NCI-H128 (cell line): ENCODE data around the gene RAD9A.

ENCODE experiments used
- DNase-seq: peaks from one replicate; lab custom pipeline; 2025; ENCODE audit not compliant: unreplicated experiment; lab: John Stamatoyannopoulos, UW

The RAD9A gene

DNA sequence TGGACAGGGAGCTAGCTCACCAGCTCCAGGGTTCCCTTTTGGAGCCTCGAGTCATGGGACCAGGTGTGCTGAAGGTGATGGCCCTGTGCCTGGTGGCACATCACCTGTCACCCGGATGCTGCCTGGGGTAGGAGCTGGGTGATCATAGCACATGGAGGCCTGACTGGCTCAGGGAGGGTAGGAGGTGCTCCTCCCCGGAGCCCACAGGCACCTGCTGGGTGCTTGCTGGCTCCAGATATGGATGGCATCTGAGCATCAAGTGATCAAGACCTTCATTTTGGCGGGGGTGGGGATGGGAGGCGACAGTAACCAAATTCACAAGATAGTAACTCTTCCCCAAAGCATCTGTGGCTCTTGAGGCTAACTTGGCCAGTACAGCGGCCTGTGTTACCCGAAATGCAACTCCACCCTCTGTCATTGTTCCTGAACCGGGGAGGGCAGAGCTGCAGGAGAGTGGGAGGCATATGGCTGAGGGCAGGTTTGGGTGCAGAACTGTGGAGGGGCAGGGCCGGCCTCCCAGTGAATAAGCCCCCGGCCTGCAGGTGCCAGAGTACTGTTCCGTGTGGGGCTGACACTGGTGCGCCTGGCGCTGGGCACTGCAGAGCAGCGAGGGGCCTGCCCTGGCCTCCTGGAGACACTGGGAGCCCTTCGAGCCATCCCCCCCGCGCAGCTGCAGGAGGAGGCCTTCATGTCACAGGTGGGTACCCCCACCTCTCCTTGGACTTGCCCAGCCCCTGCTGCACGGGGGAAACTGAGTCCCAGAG is 16.8 kb downstream of the RAD9A start:
- no peak for DNase-seq

- DNase-seq, result no peak
Observed at GRCh38 chr11:67409261-67409666, 17.5 kb downstream of the RAD9A start.

- DNase-seq, result no peak
Observed at GRCh38 chr11:67409781-67410368, 18.1 kb downstream of the RAD9A start.

DNA sequence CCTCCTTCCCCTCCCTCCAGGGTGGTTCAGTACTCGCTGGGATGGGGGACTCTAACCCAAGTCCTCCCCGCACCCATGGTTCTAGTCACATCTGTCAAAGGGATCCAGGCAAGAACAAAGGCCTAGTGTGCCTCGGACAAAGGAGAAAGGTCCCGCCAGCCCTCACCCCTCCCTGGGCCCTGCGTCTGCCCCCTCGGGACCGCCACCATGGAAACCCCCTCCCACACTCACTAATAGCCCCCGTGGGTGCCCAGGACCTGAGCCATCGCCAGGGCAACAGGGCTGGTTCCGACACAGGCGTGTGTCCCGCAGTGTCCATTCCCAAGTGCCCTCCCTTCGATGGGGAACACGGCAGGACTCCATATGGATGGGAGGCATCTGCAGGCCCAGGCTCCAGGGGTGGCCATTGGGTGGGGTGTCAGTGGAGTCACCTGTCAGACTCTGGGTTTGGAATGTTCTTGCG is 18.6 kb downstream of the RAD9A start:
- no peak for DNase-seq

GRCh38 chr11:67410984-67411784 is 19.4 kb downstream of the RAD9A start:
- no peak for DNase-seq

DNA sequence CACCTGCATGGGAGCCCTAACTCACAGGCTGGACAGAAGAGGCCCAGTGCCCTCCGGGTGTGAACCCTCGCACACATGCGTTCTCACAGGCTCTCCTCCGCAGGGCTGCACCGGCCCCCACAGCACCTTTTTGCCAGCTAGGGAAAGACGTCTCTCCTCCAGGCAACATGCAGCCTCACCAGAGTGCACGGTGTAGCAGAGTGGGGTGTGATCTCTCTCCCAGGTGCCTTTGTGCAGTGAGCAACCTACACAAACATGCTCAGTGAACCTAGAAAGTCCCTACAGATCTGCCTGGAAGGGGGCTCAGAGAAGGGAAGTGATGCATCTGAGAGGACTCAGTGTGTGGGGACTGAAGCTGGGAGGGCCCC is 20.0 kb downstream of the RAD9A start:
- DNase-seq, result no peak

DNA sequence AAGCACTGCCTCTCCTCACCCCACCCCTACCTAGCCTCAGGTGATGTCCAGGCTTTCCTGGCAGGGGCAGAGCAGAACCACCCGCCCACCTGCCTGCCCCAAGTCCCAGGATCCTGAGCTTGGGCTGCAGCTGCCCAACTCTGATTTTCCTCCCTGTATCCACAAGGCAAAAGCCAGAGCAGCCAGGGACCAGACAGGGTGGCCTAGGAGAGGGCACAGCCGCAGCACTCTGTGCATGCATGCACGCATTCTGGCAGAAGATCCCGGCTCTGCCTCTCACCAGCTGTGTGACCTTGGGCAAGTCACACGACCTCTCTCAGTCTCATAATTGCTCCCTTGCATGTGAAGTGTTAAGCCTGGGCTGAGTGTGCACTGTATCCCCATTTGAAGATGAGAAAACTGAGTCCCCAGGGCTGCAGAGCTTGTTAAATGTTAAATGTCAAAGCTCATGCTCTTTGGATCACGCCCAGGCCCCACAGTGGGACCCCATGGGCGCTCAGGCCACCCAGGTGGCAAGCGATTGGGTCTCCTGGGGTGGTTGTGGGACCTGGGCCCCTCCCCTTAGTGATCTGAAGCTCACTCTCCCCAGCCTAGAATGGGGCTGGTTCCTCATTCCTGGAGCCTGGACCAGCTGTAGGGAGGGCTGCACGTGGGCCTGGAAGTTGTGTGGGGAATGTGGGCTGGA is 20.9 kb downstream of the RAD9A start:
- DNase-seq, result no peak

GRCh38 chr11:67413266-67413849 is 21.6 kb downstream of the RAD9A start:
- DNase-seq, result no peak

DNA sequence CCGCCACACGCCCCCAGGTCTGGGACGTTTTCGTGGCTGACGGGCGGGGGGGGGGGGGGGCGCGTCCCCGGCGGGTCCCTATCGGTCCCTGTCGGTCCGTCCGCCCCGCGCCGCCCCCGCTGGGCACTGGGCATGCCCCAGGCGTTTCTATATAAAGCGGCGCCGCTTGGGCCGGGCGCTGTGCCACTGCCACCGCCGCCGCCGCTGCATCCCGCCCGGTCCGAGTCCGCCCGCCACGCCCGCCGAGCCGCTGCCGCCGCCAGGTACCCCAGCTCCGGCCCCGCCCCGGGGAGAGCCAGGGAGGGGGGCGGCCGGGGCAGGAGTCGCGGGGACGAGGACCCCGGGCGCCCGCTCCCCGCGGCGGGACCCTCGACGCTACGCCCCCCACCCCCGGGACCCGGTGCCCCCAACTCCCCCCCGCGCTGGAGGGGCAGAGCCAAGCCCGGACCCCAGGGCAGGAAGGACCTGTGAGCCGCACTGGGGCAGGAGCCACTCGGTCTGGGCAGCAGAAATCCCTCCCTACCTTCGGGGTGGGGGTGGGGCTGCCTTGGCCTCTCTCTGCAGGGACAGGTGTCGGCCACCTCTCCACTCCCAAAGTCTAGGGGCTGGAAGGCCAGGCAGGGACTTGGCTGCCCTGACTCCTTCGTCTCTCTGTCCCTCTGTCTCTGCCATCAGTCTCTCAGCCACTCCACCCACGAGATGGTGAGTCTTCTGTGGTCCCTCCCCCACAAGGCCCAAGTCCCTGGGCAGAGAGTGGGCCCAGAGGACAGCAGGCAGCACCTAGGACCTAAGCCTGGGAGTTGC is 23.9 kb downstream of the RAD9A start, which contains the start of gene CARNS1:
Gene CARNS1, plus strand, starts transcription at position 178 of the 804 bp plus-strand sequence. Its CDS starts 522 bp downstream, at position 700.
- no peak for DNase-seq

DNA sequence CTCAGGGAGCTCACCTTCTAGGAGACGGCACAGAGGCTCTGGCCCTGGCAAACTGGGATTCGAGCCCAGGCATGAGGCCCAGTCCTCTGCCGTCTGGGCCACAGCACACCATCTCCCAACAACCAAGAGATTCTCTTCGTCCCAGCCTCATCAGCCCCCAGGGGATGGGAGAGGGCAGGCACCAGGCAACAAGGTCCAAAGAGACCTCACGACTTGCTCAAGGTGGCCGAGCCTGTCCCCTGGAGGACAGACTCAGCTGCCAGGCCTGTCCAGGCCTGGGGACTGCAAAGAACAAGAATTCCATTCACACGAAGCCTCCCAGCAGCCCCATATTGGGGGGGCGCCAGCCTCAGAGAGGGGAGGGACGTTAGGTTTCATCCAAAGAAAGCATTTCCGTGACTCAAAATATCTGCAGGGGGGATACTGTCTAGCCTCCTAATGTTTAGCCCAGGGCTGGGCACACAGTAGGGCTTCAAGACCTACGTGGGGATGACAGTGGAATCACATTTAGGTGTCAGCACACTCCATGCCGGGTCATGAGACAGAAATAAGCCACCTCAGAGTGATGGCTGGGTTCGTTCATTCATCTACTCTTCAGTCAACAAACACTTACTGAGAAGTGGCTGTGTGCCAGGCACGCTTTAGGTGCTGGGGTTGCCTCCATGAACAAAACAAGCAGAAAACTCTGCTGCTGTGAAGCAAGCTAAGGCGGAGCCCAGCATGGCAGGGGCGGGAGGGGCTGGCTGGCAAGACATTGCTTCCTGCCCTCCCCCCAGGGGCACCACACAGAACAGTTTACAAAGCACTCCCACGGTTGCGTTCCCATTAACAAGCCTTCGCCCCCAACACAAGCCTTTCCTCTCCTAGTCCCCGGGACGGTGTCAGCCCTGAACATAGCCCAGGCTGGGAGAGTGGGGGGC is 24.9 kb downstream of the RAD9A start:
- DNase-seq, result no peak

GRCh38 chr11:67417425-67417824 is 25.6 kb downstream of the RAD9A start:
- DNase-seq, result no peak

DNA sequence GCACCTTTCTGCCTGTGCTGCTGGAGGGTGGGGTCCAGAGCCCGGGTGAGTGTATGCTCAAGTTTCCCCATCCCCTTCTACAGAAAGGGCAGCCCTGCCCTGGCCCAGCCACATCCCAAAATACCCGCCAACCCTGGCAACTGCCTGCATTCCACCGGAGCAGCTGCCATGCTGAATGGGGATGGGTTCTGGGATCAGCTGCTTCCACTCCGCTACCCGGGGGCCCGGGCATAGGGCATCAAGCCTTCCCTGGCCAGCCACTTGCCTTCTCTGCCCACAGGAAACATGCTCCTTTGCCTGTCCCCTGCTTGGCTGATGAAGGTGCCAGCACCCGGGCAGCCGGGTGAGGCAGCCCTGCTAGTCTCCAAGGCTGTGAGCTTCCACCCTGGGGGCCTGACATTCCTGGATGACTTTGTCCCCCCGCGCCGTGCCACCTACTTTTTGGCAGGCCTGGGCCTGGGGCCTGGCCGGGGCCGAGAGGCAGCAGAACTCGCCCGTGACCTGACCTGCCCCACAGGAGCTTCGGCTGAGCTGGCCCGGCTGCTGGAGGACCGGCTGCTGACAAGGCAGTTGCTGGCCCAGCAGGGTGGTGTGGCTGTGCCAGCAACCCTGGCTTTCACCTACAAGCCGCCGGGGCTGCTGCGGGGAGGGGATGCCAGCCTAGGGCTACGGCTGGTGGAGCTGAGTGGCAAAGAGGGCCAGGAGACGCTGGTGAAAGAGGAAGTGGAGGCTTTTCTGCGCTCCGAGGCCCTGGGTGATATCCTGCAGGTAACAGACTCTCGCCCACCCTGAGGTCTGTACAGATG is 26.9 kb downstream of the RAD9A start:
- DNase-seq, result no peak

DNA sequence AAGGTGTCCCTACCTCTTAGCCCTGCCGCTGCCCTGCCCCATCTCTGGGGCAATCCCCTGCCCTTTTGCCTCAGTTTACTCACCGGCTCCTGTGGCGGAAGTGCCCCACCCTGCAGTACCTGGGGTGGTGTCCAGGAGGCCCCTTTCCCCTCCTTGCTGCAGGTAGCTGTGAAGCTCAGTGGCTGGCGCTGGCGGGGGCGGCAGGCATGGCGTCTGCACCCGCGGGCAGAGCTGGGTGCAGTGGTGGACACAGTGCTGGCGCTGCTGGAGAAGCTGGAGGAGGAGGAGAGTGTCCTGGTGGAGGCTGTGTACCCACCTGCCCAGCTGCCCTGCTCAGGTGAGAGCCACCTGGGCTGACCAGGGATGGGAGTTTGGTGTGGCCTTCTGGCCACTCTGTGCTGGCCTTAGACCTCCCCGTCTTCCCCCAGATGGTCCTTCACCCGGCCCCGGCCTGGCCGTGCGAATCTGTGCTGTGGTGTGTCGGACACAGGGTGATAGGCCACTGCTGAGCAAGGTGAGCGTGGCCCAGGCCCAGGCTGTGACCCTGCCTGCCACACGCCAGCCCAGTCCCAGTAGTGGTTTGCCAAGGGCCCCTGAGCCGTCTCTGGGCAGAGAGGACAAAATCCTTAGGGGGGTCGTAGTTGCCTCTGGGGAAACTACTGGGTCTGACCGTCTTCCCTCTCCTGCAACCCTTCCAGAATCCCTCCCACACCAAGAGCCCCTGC is 27.7 kb downstream of the RAD9A start:
- DNase-seq, result no peak

DNA sequence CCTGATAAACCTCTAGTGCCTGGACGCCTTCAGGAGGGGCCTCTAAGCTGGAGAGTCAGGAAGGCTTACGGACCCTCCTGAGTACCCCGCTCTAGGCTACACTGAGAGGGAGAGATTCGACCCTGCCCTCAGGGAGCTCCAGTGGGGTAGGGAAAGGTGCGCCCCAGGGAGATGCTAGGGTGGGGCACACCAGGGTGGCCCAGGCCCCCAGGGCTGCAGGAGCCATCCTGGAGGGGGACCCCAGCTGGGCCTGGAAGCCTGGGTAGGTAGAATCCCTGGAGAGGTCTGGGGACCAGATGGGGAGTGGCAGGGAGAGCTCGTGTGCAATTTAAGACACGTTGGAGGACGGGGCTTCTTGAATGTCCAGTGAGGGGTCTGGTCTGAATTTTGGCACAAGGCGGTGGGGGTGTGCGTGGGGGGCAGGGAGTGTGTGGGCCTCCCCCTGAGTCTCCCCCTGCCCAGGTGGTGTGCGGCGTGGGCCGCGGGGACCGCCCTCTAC is 28.4 kb downstream of the RAD9A start:
- no peak for DNase-seq

- DNase-seq, result peak; percentile 75
Observed at GRCh38 chr11:67420646-67421429, 29.1 kb downstream of the RAD9A start.

DNA sequence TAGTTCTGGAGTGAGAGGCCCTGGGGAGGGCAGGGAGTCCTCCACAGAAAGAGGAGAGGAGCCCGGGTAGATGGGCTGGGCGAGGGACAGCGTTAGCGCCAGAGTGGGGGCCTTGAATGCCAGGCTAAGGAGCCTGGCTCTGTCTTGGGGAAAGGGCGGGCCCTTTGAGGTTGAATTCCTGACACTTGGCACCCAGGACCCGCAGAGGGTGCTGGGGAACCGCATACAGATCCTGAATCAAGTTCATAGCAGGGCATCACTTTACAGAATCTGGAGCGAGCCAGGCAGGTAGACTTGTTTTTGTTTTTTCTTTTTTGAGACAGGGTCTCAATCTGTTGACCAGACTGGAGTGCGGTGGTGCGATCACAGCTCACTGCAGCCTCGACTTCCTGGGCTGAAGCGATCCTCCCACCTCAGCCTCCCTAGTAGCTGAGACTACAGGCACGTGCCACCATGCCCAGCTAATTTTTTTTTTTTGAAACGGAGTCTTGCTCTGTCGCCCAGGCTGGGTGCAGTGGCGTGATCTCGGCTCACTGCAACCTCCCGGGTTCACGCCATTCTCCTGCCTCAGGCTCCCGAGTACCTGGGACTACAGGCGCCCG is 29.7 kb downstream of the RAD9A start:
- DNase-seq, result no peak
